Measurements from ENCODE around the gene VWA7.

GRCh38 chr6:31813465-31813849, 36.3 kb upstream of the VWA7 start:
- TF ChIP-seq CTCF (IDR thresholded peaks at IDR 0.05) (no peak), POLR2A (IDR thresholded peaks at IDR 0.05) (no peak)

Data from body of pancreas (tissue), 4 donors.